Natural killer cell (primary cell): ENCODE results near the gene TMEM82. TPM values are rescaled to one million over a fixed set of nuclear protein-coding genes. Genes with fewer than 3 reads are reported as not detected.

Experiments
- ATAC-seq, 3 donors: fragments of 150-1000 bp in 2 of 3; fragments of 200-7000 bp in 1 of 3; cut with Tn5 transposase; 1 replicate in 1 of 3; 2 replicates in 2 of 3; pipeline ENCODE4 v1.10.0; 2021; ENCODE audit warnings: mild to moderate bottlenecking in 2 of 3, moderate library complexity in 2 of 3
- DNase-seq, 2 donors: peaks; one replicate each; pipeline versions ENCODE4 v3.0.0 to v3.0.0-alpha.2; 2013 to 2021; ENCODE audit warnings: mixed read lengths in 1 of 2
- H3K27ac ChIP-seq: one replicate; pipeline ENCODE4 v1.5.1; 2013; ENCODE audit warnings: mild to moderate bottlenecking, low read length
- H3K27me3 ChIP-seq: one replicate; pipeline ENCODE4 v1.6.1; 2013; ENCODE audit warnings: low read length; ENCODE audit not compliant: control insufficient read depth, insufficient read depth
- H3K36me3 ChIP-seq: one replicate; pipeline ENCODE4 v1.6.1; 2013; ENCODE audit warnings: low read length; ENCODE audit not compliant: control insufficient read depth, insufficient read depth
- H3K4me1 ChIP-seq: one replicate; pipeline ENCODE4 v1.6.1; 2013; ENCODE audit warnings: low read length; ENCODE audit not compliant: control insufficient read depth, insufficient read depth
- H3K4me3 ChIP-seq: one replicate; pipeline ENCODE4 v1.5.1; 2013; ENCODE audit warnings: low read length
- H3K9me3 ChIP-seq: one replicate; pipeline ENCODE4 v1.6.1; 2013; ENCODE audit warnings: low read length; ENCODE audit not compliant: control insufficient read depth, insufficient read depth
- H3K27ac Mint-ChIP-seq, 2 donors: one replicate each; pipeline ENCODE4 v1.8.0; 2022; ENCODE audit warnings: mild to moderate bottlenecking in 2 of 2, mixed read lengths in 2 of 2, moderate library complexity in 1 of 2
- H3K27me3 Mint-ChIP-seq, 2 donors: one replicate each; pipeline ENCODE4 v1.8.0; 2022; ENCODE audit warnings: low read depth in 2 of 2, mixed read lengths in 2 of 2
- H3K36me3 Mint-ChIP-seq: one replicate; pipeline ENCODE4 v1.8.0; 2022; ENCODE audit warnings: mixed read lengths
- H3K4me1 Mint-ChIP-seq, 2 donors: one replicate each; pipeline ENCODE4 v1.8.0; 2022; ENCODE audit warnings: mixed read lengths in 2 of 2
- H3K4me3 Mint-ChIP-seq: one replicate; pipeline ENCODE4 v1.8.0; 2022; ENCODE audit warnings: mild to moderate bottlenecking, moderate library complexity, mixed read lengths
- H3K9me3 Mint-ChIP-seq, 2 donors: one replicate each; pipeline ENCODE4 v1.8.0; 2022; ENCODE audit warnings: mixed read lengths in 2 of 2
- CTCF ChIP-seq: fragments of 200-600 bp; IDR thresholded peaks from one replicate; pipeline ENCODE4 v1.8.0; 2022; ENCODE audit warnings: antibody characterized with exemption
- WGBS: methylation state at CpG from one replicate; pipeline ENCODE4 v1.1.7; 2013; ENCODE audit warnings: missing lambda C conversion rate; ENCODE audit not compliant: insufficient coverage; 5-methylcytosine and 5-hydroxymethylcytosine counted together
- intact Hi-C: fragments of 100-400 bp; cut with micrococcal nuclease; formaldehyde crosslinking; loops from one replicate; pipeline ENCODE4 v1.14.2; 2022
- total RNA-seq, 4 donors: library from RNA; stranded (reverse); fragments of 120-200 nt in 1 of 4; gene quantifications; one replicate each; pipeline versions ENCODE4 v1.2.3 to v1.2.4, GENCODE V29; 2013 to 2022

Gene TMEM82
- total RNA-seq, 3 donors from 2014 or later (not counting 1 experiment from before 2014, with no cell fraction given) = not detected

- DNase-seq = no peak
- Mint-ChIP-seq H3K4me1 (peaks cover 5% of the 10 kb centered on the region in 2 donors), H3K27me3 (peaks cover 0 to 5% of the 10 kb centered on the region in 2 donors), H3K4me3 (no peak overlapping the region), H3K27ac (no peak overlapping the region), H3K36me3 (no peaks in the 10 kb centered on the region), H3K9me3 (no peaks in the 10 kb centered on the region)
- Histone ChIP-seq H3K36me3 (no peaks in the 10 kb centered on the region), H3K9me3 (no peaks in the 10 kb centered on the region), H3K27ac (no peak overlapping the region), H3K27me3 (no peaks in the 10 kb centered on the region), H3K4me1 (peaks cover 5% of the 10 kb centered on the region), H3K4me3 (no peak overlapping the region)
- WGBS = 56% methylated on average over 13 of the region's 13 CpGs
- intact Hi-C loops = no loop called here
- no peak for ATAC-seq
- no peak for TF ChIP-seq CTCF
These were observed 46.5 kb downstream of the TMEM82 start for GRCh38 chr1:15788624-15789301.

DNA sequence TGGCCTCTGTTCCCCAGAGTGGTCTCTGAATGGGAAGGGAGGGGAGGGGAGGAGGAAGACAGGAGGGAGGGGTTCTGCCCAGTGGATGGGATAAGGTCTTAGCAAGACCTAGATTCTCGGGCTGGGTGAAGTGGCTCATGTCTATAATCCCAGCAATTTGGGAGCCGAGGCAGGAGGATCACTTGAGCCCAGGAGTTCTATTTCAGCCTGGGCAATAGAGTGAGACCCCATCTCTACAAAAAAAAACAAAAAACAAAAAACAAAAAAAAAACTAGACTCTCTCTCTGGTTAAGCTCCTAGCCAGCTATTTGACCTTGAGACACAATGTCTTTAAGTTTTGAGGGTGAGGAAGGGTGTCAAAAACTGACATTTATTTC lies 53.8 kb downstream of the TMEM82 start:
- Histone ChIP-seq H3K27ac (no peak overlapping the region), H3K27me3 (no peaks in the 10 kb centered on the region), H3K36me3 (no peaks in the 10 kb centered on the region), H3K4me3 (no peak overlapping the region), H3K4me1 (peaks cover 5% of the 10 kb centered on the region), H3K9me3 (no peaks in the 10 kb centered on the region)
- no peak overlapping the region for H3K4me3 Mint-ChIP-seq
- TF ChIP-seq CTCF = no peak
- H3K27me3 Mint-ChIP-seq = peaks cover 0 to 11% of the 10 kb centered on the region in 2 donors
- intact Hi-C loops = no loop called here
- no peak for DNase-seq
- no peaks in the 10 kb centered on the region for H3K36me3 Mint-ChIP-seq
- WGBS = 96% methylated on average over 2 of the region's 2 CpGs
- no peak for ATAC-seq
- H3K27ac Mint-ChIP-seq = no peak overlapping the region
- peaks cover 5% of the 10 kb centered on the region in 2 donors for H3K4me1 Mint-ChIP-seq
- no peaks in the 10 kb centered on the region for H3K9me3 Mint-ChIP-seq

Other genes starting within 250 kb of the TMEM82 start
- 10 to 100 TPM; 13.4 to 20.5 (median 13.5) TPM for gene CASP9, start 218.3 kb upstream of the TMEM82 start, total RNA-seq
- gene DNAJC16, start 215.7 kb upstream of the TMEM82 start, total RNA-seq = 10 to 100 TPM; 18.6 to 22.8 (median 18.7) TPM
- under 1 TPM; 0.42 to 0.66 (median 0.65) TPM for gene AGMAT, start 157.4 kb upstream of the TMEM82 start, total RNA-seq
- gene DDI2, start 125.0 kb upstream of the TMEM82 start, total RNA-seq = 10 to 100 TPM; 27.3 to 39.8 (median 34.0) TPM
- 10 to 100 TPM; 47.8 to 61.0 (median 50.9) TPM for gene PLEKHM2, start 58.2 kb upstream of the TMEM82 start, total RNA-seq
- gene SLC25A34, start 6.2 kb upstream of the TMEM82 start, total RNA-seq = 1 to 10 TPM in 2 of 3 donors, under 1 TPM in 1; 0.73 to 1.8 (median 1.6) TPM
- gene FBLIM1, start 16.3 kb downstream of the TMEM82 start, total RNA-seq = under 1 TPM in 1 of 3 donors, not detected in 2; 0.39 TPM
- gene UQCRHL, start 65.2 kb downstream of the TMEM82 start, total RNA-seq = 1 to 10 TPM in 2 of 3 donors, under 1 TPM in 1; 0.87 to 1.2 (median 1.0) TPM
- 100 to 1,000 TPM in 2 of 3 donors, 10 to 100 TPM in 1; 98.1 to 114 (median 105) TPM for gene SPEN, start 105.2 kb downstream of the TMEM82 start, total RNA-seq
- 100 to 1,000 TPM in 1 of 3 donors, 10 to 100 TPM in 2; 86.0 to 100 (median 86.9) TPM for gene ZBTB17, start 233.6 kb downstream of the TMEM82 start, total RNA-seq